ENCODE data around the gene NCAPG2. TPM values are rescaled to one million over a fixed set of nuclear protein-coding genes. Genes with fewer than 3 reads are reported as not detected.

The NCAPG2 gene
- total and polyA plus RNA-seq, 2 of the 13 experiments (the other 11 are each of a cell fraction or from before 2014, with no cell fraction given), result 15.1 to 30.7 TPM

GRCh38 chr7:158726277-158726807, 21.7 kb upstream of the NCAPG2 start:
- DNase-seq (ENCODE audit: low spot score), result no peak
- TF ChIP-seq ZNF276 (CRISPR knock-in tag; IDR thresholded peaks at IDR 0.05; ENCODE audit: low read depth) (no peak), ZSCAN21 (CRISPR knock-in tag; IDR thresholded peaks at IDR 0.05; ENCODE audit: borderline replicate concordance) (no peak), IRF1 (CRISPR knock-in tag; IDR thresholded peaks at IDR 0.05; ENCODE audit: low read depth) (no peak), JDP2 (CRISPR knock-in tag; IDR thresholded peaks at IDR 0.05; ENCODE audit: borderline replicate concordance) (no peak), TERF1 (CRISPR knock-in tag; IDR thresholded peaks at IDR 0.05) (no peak), HNRNPL (IDR thresholded peaks at IDR 0.05; ENCODE audit: low read depth, low read length) (no peak), ZNF34 (CRISPR knock-in tag; IDR thresholded peaks at IDR 0.05; ENCODE audit: borderline replicate concordance) (no peak), ZNF431 (CRISPR knock-in tag; IDR thresholded peaks at IDR 0.05; ENCODE audit: borderline replicate concordance, low read depth) (no peak), MYC (CRISPR knock-in tag; IDR thresholded peaks at IDR 0.05; ENCODE audit: borderline replicate concordance) (no peak)
- Histone ChIP-seq H3K9me3 (ENCODE audit: low read length) (no peaks in the 10 kb centered on the region), H3K4me1 (ENCODE audit: insufficient read depth, low read length) (no peaks in the 10 kb centered on the region), H3K4me2 (ENCODE audit: low read depth, low read length) (no peak overlapping the region), H2AFZ (ENCODE audit: low read length) (no peak overlapping the region), H3K36me3 (replicated peaks in 1 of 2; ENCODE audit: control insufficient read depth in 1 of 2, insufficient read depth in 2 of 2, low read length in 2 of 2) (no peaks in the 10 kb centered on the region; a peak in 1 of 5 replicates), H3K27ac (ENCODE audit: extremely low read length, insufficient read depth, low read length) (no peak overlapping the region), H4K20me1 (ENCODE audit: insufficient read depth, low read length) (no peaks in the 10 kb centered on the region), H3K79me2 (ENCODE audit: insufficient read depth, low read length) (no peaks in the 10 kb centered on the region), H3K4me3 (replicated peaks in 1 of 3; ENCODE audit: insufficient read depth in 1 of 3, low read depth in 2 of 3, low read length in 3 of 3) (no peak overlapping the region), H3K9ac (ENCODE audit: insufficient read depth, low read depth, low read length) (no peak overlapping the region), H3K27me3 (ENCODE audit: control insufficient read depth in 1 of 2, insufficient read depth in 2 of 2, low read length in 2 of 2) (no peaks in the 10 kb centered on the region; a peak in 2 of 5 replicates)
- ATAC-seq, result no peak
- intact Hi-C loops (cut with micrococcal nuclease; ENCODE audit: unreplicated experiment), result no loop called here
- FAIRE-seq, result no peak
- CTCF ChIA-PET (ENCODE audit: low intra/inter-chr PET ratio, low total read pairs), result no interaction called here
- WGBS (ENCODE audit: low lambda C conversion rate), result 95% methylated on average over 2 of the region's 4 CpGs
- in situ Hi-C loops (cut with HindIII; ENCODE audit: extremely low pct_ligation_motif_present, low pct_unique_long_range_greater_than_20kb), result no loop called here
- POLR2A ChIA-PET, result no interaction called here
- BruUV-seq (replicated peaks), result no TSS peak

Measured in HepG2 (cell line).